ENCODE results near the gene TMEM187.

TMEM187 gene

GRCh38 chrX:154023276-154024000, 50.9 kb downstream of the TMEM187 start:
- no peak for DNase-seq

GRCh38 chrX:154024271-154024670, 51.7 kb downstream of the TMEM187 start:
- no peak for DNase-seq

DNA sequence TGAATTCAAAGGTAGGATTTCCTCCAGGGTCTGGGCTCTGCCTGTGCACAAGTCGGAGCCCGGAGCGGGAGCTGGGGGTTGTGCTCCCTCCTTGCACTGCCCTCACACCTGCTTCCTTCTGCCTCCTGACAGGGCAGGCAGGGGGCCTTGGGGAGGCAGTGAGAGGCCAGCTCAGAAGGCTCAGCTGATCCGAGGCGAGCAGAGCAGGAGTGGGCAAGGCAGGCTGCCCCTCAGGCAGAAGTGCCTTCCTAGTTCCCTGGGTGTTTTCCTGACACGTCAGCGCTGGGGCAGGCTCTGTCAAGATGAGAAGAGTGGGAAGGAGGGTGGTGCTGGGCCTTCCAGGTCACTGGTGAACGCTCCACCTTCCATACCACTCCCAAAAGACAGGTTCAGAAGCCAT, 52.7 kb downstream of the TMEM187 start:
- DNase-seq, result no peak

GRCh38 chrX:154026136-154027021, 53.8 kb downstream of the TMEM187 start:
- DNase-seq, result no peak

DNA sequence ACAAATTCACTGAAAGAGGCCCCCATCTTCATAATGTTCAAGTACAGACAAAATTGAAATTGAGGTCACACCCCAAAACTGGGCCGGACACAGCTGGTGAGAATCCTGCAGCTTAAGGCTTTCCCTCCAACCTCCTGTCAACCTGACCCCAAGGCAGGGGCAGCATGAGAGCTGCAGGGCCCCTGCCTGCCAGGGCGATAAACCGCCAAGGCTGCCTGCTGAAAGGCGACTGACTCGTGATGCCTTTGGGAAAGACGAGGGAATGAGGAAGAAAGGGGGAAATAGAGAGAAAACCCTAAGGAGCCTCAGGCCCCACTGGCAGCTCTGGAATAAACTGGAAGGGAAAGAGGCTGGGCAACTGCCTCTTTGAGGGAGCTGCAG, 54.5 kb downstream of the TMEM187 start:
- DNase-seq, result no peak

- DNase-seq, result no peak
Observed at GRCh38 chrX:154027986-154028385, 55.4 kb downstream of the TMEM187 start.

GRCh38 chrX:154028502-154029184, 56.1 kb downstream of the TMEM187 start:
- DNase-seq, result no peak

GRCh38 chrX:154029439-154029838, 56.9 kb downstream of the TMEM187 start:
- no peak for DNase-seq

- DNase-seq, result no peak
Observed at GRCh38 chrX:154030266-154030665, 57.7 kb downstream of the TMEM187 start.

GRCh38 chrX:154030715-154031305, 58.3 kb downstream of the TMEM187 start:
- DNase-seq, result no peak

- no peak for DNase-seq
Observed at GRCh38 chrX:154032160-154032559, 59.6 kb downstream of the TMEM187 start.

GRCh38 chrX:154032653-154033052, 60.1 kb downstream of the TMEM187 start:
- DNase-seq, result no peak
